IMR-90 (cell line): ENCODE results near the gene FBXW5. TPM values are rescaled to one million over a fixed set of nuclear protein-coding genes. Genes with fewer than 3 reads are reported as not detected.

Source experiments
- ATAC-seq: fragments of 200-7000 bp; cut with Tn5 transposase; 2 replicates; pipeline ENCODE4 v1.9.1; 2020; ENCODE audit warnings: low read depth, mild to moderate bottlenecking, moderate library complexity
- BruUV-seq: library from RNA; stranded (reverse); fragments of 400-500 nt; replicated peaks from 2 replicates; lab custom pipeline; 2021; lab: Mats Ljungman, UMichigan
- CTCF ChIA-PET: fragments of 300-600 bp; formaldehyde crosslinking; extraction: SDS; loops from one replicate; lab custom pipeline; 2021; ENCODE audit warnings: antibody characterized with exemption; lab: Yijun Ruan, JAX
- POLR2A ChIA-PET: fragments of 300-600 bp; sonication (Branson Sonifier 250); formaldehyde crosslinking; loops from one replicate; lab custom pipeline; 2022; ENCODE audit warnings: antibody characterized with exemption; ENCODE audit not compliant: unreplicated experiment; lab: Charles Lee
- DNase-seq: peaks from one replicate; pipeline ENCODE4 v3.0.0; 2013
- H2AFZ ChIP-seq: replicated peaks from 2 replicates; pipeline ENCODE3; 2013; ENCODE audit warnings: low read length, mild to moderate bottlenecking; ENCODE audit not compliant: poor library complexity
- H2AK5ac ChIP-seq: 2 replicates; pipeline ENCODE4 v1.6.1; 2013; ENCODE audit warnings: low read depth, low read length, inconsistent platforms
- H2AK9ac ChIP-seq: replicated peaks from 2 replicates; pipeline ENCODE3; 2013; ENCODE audit warnings: mild to moderate bottlenecking, low read depth, low read length, moderate library complexity; ENCODE audit not compliant: poor library complexity
- H2BK120ac ChIP-seq: 2 replicates; pipeline ENCODE4 v1.6.1; 2013; ENCODE audit warnings: low read depth, low read length, inconsistent platforms
- H2BK15ac ChIP-seq: 3 replicates; pipeline ENCODE4 v1.6.1; 2013; ENCODE audit warnings: low read depth, low read length, inconsistent platforms
- H2BK20ac ChIP-seq: 2 replicates; pipeline ENCODE4 v1.6.1; 2013; ENCODE audit warnings: low read depth, mild to moderate bottlenecking, inconsistent platforms, low read length, moderate library complexity
- H2BK5ac ChIP-seq: 2 replicates; pipeline ENCODE4 v1.6.1; 2013; ENCODE audit warnings: mild to moderate bottlenecking, low read depth, low read length, inconsistent platforms; ENCODE audit not compliant: poor library complexity, severe bottlenecking
- H3K14ac ChIP-seq: replicated peaks from 2 replicates; pipeline ENCODE4 v1.6.1; 2013; ENCODE audit warnings: low read depth, low read length, inconsistent platforms
- H3K18ac ChIP-seq: 2 replicates; pipeline ENCODE4 v1.6.1; 2013; ENCODE audit warnings: low read depth, low read length, control low read depth
- H3K23ac ChIP-seq: 2 replicates; pipeline ENCODE4 v1.6.1; 2013; ENCODE audit warnings: low read depth, low read length, inconsistent platforms
- H3K27ac ChIP-seq: 2 replicates; pipeline ENCODE4 v1.5.1; 2013; ENCODE audit warnings: mild to moderate bottlenecking, control low read depth, low read length; ENCODE audit not compliant: insufficient read depth
- H3K27me3 ChIP-seq: 2 replicates; pipeline ENCODE4 v1.6.1; 2013; ENCODE audit warnings: low read length; ENCODE audit not compliant: control insufficient read depth, insufficient read depth
- H3K36me3 ChIP-seq: 2 replicates; pipeline ENCODE4 v1.6.1; 2013; ENCODE audit warnings: low read length, mixed read lengths; ENCODE audit not compliant: control insufficient read depth, insufficient read depth
- H3K4ac ChIP-seq: 2 replicates; pipeline ENCODE4 v1.6.1; 2013; ENCODE audit warnings: low read depth, low read length, inconsistent platforms
- H3K4me1 ChIP-seq: 2 replicates; pipeline ENCODE4 v1.6.1; 2013; ENCODE audit warnings: low read length, mixed read lengths; ENCODE audit not compliant: control insufficient read depth, insufficient read depth
- H3K4me2 ChIP-seq: 2 replicates; pipeline ENCODE4 v1.6.1; 2013; ENCODE audit warnings: low read depth, mild to moderate bottlenecking, control low read depth, low read length, moderate library complexity
- H3K4me3 ChIP-seq: 2 replicates; pipeline ENCODE4 v1.5.1; 2013; ENCODE audit warnings: low read depth, mild to moderate bottlenecking, control low read depth, low read length, moderate library complexity; ENCODE audit not compliant: insufficient read depth
- H3K56ac ChIP-seq: 2 replicates; pipeline ENCODE4 v1.6.1; 2013; ENCODE audit warnings: low read length, inconsistent platforms; ENCODE audit not compliant: insufficient read depth; ENCODE audit errors: extremely low read depth
- H3K79me1 ChIP-seq, 2 experiments: 2 replicates each; pipeline ENCODE4 v1.6.1; 2013; ENCODE audit warnings: low read length in 2 of 2, inconsistent platforms in 1 of 2, low read depth in 1 of 2
- H3K9ac ChIP-seq: 2 replicates; pipeline ENCODE4 v1.6.1; 2013; ENCODE audit warnings: low read depth, low read length, control low read depth
- H3K9me1 ChIP-seq: 2 replicates; pipeline ENCODE4 v1.6.1; 2013; ENCODE audit warnings: low read length, inconsistent platforms; ENCODE audit not compliant: insufficient read depth
- H3K9me3 ChIP-seq: 2 replicates; pipeline ENCODE4 v1.6.1; 2013; ENCODE audit warnings: low read length; ENCODE audit not compliant: control insufficient read depth, insufficient read depth
- H4K20me1 ChIP-seq: 2 replicates; pipeline ENCODE4 v1.6.1; 2013; ENCODE audit warnings: low read length, inconsistent platforms; ENCODE audit not compliant: insufficient read depth
- H4K5ac ChIP-seq: 2 replicates; pipeline ENCODE4 v1.6.1; 2013; ENCODE audit warnings: mild to moderate bottlenecking, low read depth, low read length, control low read depth
- H4K8ac ChIP-seq, 2 experiments: 2 replicates each; pipeline ENCODE4 v1.6.1; 2013; ENCODE audit warnings: low read depth in 2 of 2, low read length in 2 of 2, control low read depth in 1 of 2, inconsistent platforms in 1 of 2
- H4K91ac ChIP-seq: 2 replicates; pipeline ENCODE4 v1.6.1; 2013; ENCODE audit warnings: low read depth, low read length, inconsistent platforms; ENCODE audit not compliant: insufficient read depth
- BHLHE40 ChIP-seq: fragments of 150-350 bp; IDR thresholded peaks from 2 replicates; pipeline ENCODE4 v1.6.1; 2016; ENCODE audit warnings: mild to moderate bottlenecking, low read depth, low read length
- CEBPB ChIP-seq: IDR thresholded peaks from 2 replicates; pipeline ENCODE4 v1.6.1; 2012; ENCODE audit warnings: low read depth, low read length, improper control_type of control experiment
- CHD1 ChIP-seq: IDR thresholded peaks from 2 replicates; pipeline ENCODE4 v1.6.1; 2012; ENCODE audit warnings: low read depth, low read length, improper control_type of control experiment
- CTCF ChIP-seq: conservative IDR thresholded peaks from 2 replicates; pipeline ENCODE4 v1.5.1; 2012; ENCODE audit warnings: mild to moderate bottlenecking, low read depth, low read length, improper control_type of control experiment
- ELK1 ChIP-seq: fragments of 150-350 bp; IDR thresholded peaks from 2 replicates; pipeline ENCODE4 v1.6.1; 2016; ENCODE audit warnings: low read depth, mild to moderate bottlenecking, low read length, moderate library complexity, borderline replicate concordance
- MAFK ChIP-seq: IDR thresholded peaks from 2 replicates; pipeline ENCODE4 v1.6.1; 2012; ENCODE audit warnings: low read depth, low read length, improper control_type of control experiment
- MAZ ChIP-seq: IDR thresholded peaks from 2 replicates; pipeline ENCODE4 v1.6.1; 2012; ENCODE audit warnings: low read depth, mild to moderate bottlenecking, low read length, improper control_type of control experiment, moderate library complexity, borderline replicate concordance
- MXI1 ChIP-seq: IDR thresholded peaks from 2 replicates; pipeline ENCODE4 v1.6.1; 2012; ENCODE audit warnings: low read depth, mild to moderate bottlenecking, low read length, moderate library complexity, borderline replicate concordance
- NFE2L2 ChIP-seq: fragments of 150-350 bp; IDR thresholded peaks from 2 replicates; pipeline ENCODE4 v1.6.1; 2016; ENCODE audit warnings: low read depth, mild to moderate bottlenecking, low read length
- RAD21 ChIP-seq: IDR thresholded peaks from 2 replicates; pipeline ENCODE4 v1.6.1; 2012; ENCODE audit warnings: low read length, improper control_type of control experiment
- RCOR1 ChIP-seq: IDR thresholded peaks from 2 replicates; pipeline ENCODE4 v1.6.1; 2012; ENCODE audit warnings: mild to moderate bottlenecking, low read length, improper control_type of control experiment; ENCODE audit not compliant: insufficient replicate concordance
- RFX5 ChIP-seq: IDR thresholded peaks from 2 replicates; pipeline ENCODE4 v1.8.0; 2012; ENCODE audit warnings: low read depth, mild to moderate bottlenecking, low read length, moderate library complexity
- SMC3 ChIP-seq: fragments of 150-350 bp; IDR thresholded peaks from 2 replicates; pipeline ENCODE4 v1.6.1; 2016; ENCODE audit warnings: low read depth, mild to moderate bottlenecking, antibody characterized with exemption, low read length, moderate library complexity
- USF2 ChIP-seq: fragments of 150-350 bp; IDR thresholded peaks from 2 replicates; pipeline ENCODE4 v1.6.1; 2017; ENCODE audit warnings: mild to moderate bottlenecking, antibody characterized with exemption, low read length, low read depth
- WGBS, 2 experiments: methylation state at CpG; one replicate each; pipeline versions ENCODE4 v1.1.5 to v1.1.7; 2013; ENCODE audit warnings: missing lambda C conversion rate in 2 of 2; ENCODE audit not compliant: insufficient read length in 1 of 2; ENCODE audit errors: extremely low coverage in 2 of 2; 5-methylcytosine and 5-hydroxymethylcytosine counted together
- dilution Hi-C: fragments of 300-500 bp; cut with HindIII; formaldehyde crosslinking; loops from one replicate; pipeline ENCODE4 v1.14.3; 2018; ENCODE audit warnings: low sequenced_read_pairs; ENCODE audit not compliant: unreplicated experiment
- in situ Hi-C: fragments of 300-500 bp; cut with MboI; formaldehyde crosslinking; loops from 3 replicates; pipeline ENCODE4 v1.14.3; 2019; ENCODE audit warnings: low sequenced_read_pairs, inconsistent platforms, mixed read lengths
- intact Hi-C: fragments of 100-400 bp; cut with micrococcal nuclease; formaldehyde crosslinking; loops from 2 replicates; pipeline ENCODE4 v1.10.0; 2022
- polyA plus RNA-seq, 3 experiments: library from polyadenylated mRNA; depleted of rRNA; stranded (reverse); fragments of >200 nt; gene quantifications; 2 replicates each; pipeline ENCODE4 v1.2.3, GENCODE V29; 2012; ENCODE audit warnings: low replicate concordance in 1 of 3
- total RNA-seq: library from RNA; depleted of rRNA; stranded (reverse); fragments of >200 nt; gene quantifications from 2 replicates; pipeline ENCODE4 v1.2.3, GENCODE V29; 2012

Gene FBXW5
- total and polyA plus RNA-seq, 2 of the 4 experiments (the other 2 are of a cell fraction), result 65.1 to 80.2 TPM

GRCh38 chr9:136916330-136917184, 28.0 kb downstream of the FBXW5 start:
- Histone ChIP-seq H2AK9ac (no peak overlapping the region), H2BK15ac (no peak overlapping the region), H4K20me1 (peaks cover 5% of the 10 kb centered on the region), H3K18ac (no peak overlapping the region), H3K9me3 (no peaks in the 10 kb centered on the region), H4K8ac (no peak overlapping the region), H3K27ac (no peak overlapping the region), H3K27me3 (no peaks in the 10 kb centered on the region), H3K14ac (no peak overlapping the region), H2BK120ac (no peak overlapping the region), H4K91ac (no peak overlapping the region), H3K56ac (no peak overlapping the region), H3K4ac (no peak overlapping the region), H3K23ac (no peak overlapping the region), H2BK5ac (no peak overlapping the region), H2BK20ac (no peak overlapping the region), H3K9me1 (no peaks in the 10 kb centered on the region), H3K4me1 (no peaks in the 10 kb centered on the region), H2AK5ac (no peak overlapping the region), H3K79me1 (peaks cover 6 to 20% of the 10 kb centered on the region in 2 experiments; a peak in 3 of 4 replicates), H4K5ac (no peak overlapping the region), H3K9ac (no peak overlapping the region), H3K4me3 (no peak overlapping the region), H3K36me3 (peaks cover 34% of the 10 kb centered on the region), H3K4me2 (no peak overlapping the region), H2AFZ (no peak overlapping the region)
- in situ Hi-C loops (no loop called here), dilution Hi-C loops (no loop called here), intact Hi-C loops (no loop called here)
- ChIA-PET CTCF (no interaction called here), POLR2A (no interaction called here)
- ATAC-seq, result no peak
- BruUV-seq, result no TSS peak
- DNase-seq, result no peak
- 92% methylated on average over 21 of the region's 32 CpGs; no CpG with 5 or more reads in 1 of the 2 experiments for WGBS, 2 experiments
- TF ChIP-seq RAD21 (no peak), CTCF (no peak), RCOR1 (no peak), CHD1 (no peak), USF2 (no peak), MAFK (no peak), ELK1 (no peak), CEBPB (no peak), BHLHE40 (no peak), MAZ (no peak), NFE2L2 (no peak), RFX5 (no peak), MXI1 (no peak), SMC3 (no peak)
